Uterus (tissue), 4 donors: ENCODE measurements around the gene MCL1. TPM values are rescaled to one million over a fixed set of nuclear protein-coding genes. Genes with fewer than 3 reads are reported as not detected.

Source experiments
- DNase-seq, 2 donors: peaks; one replicate each; pipeline ENCODE4 v3.0.0-alpha.2; 2019 to 2020
- H3K27ac ChIP-seq, 2 donors: fragments of 200-600 bp; sonication (generic); 1 replicate in 1 of 2; 2 replicates in 1 of 2; pipeline ENCODE4 v1.5.1; 2016 to 2018
- H3K27me3 ChIP-seq, 2 donors: fragments of 200-600 bp; sonication (generic); one replicate each; pipeline ENCODE4 v1.5.1; 2018 to 2019; ENCODE audit warnings: control low read depth in 1 of 2
- H3K36me3 ChIP-seq, 2 donors: fragments of 200-600 bp; sonication (generic); one replicate each; pipeline ENCODE4 v1.5.1; 2019; ENCODE audit warnings: control low read depth in 1 of 2
- H3K4me1 ChIP-seq, 2 donors: fragments of 200-600 bp; sonication (generic); one replicate each; pipeline ENCODE4 v1.5.1; 2018 to 2019; ENCODE audit warnings: control low read depth in 1 of 2
- H3K4me3 ChIP-seq, 2 donors: fragments of 200-600 bp; sonication (generic); 1 replicate in 1 of 2; 2 replicates in 1 of 2; pipeline ENCODE4 v1.5.1; 2018 to 2019; ENCODE audit warnings: mild to moderate bottlenecking in 1 of 2
- H3K9me3 ChIP-seq, 2 donors: fragments of 200-600 bp; sonication (generic); one replicate each; pipeline ENCODE4 v1.5.1; 2019; ENCODE audit warnings: control low read depth in 1 of 2
- CTCF ChIP-seq, 4 experiments: fragments of 200-600 bp in 2 of 4; fragments of 450-650 bp in 2 of 4; sonication (generic) in 2 of 4; IDR thresholded peaks; one replicate each; pipeline ENCODE4 v1.5.1; 2016 to 2019; ENCODE audit warnings: antibody characterized with exemption in 4 of 4, mild to moderate bottlenecking in 2 of 4, moderate library complexity in 1 of 4
- POLR2A ChIP-seq, 2 donors: fragments of 450-650 bp; IDR thresholded peaks; one replicate each; pipeline ENCODE4 v1.6.1; 2016; ENCODE audit warnings: antibody characterized with exemption in 2 of 2, mild to moderate bottlenecking in 1 of 2, moderate library complexity in 1 of 2
- intact Hi-C: fragments of 100-400 bp; cut with DNase I; formaldehyde crosslinking; loops from one replicate; pipeline ENCODE4 v1.15.1; 2023; ENCODE audit warnings: low total_unique reads
- total RNA-seq, 4 donors: library from RNA; depleted of rRNA in 3 of 4; stranded (reverse); fragments of >200 nt in 3 of 4; gene quantifications; one replicate each; pipeline versions ENCODE4 v1.1.0 to v1.2.4, GENCODE V29; 2014 to 2023
- donor health status: DM: yes; HTN: yes; CAD: no.

MCL1 gene
- total RNA-seq, 4 donors from 2014 or later, result 125 to 266 (median 207) TPM

GRCh38 chr1:150551051-150551783, 28.2 kb downstream of the MCL1 start:
- DNase-seq, result no peak
- Histone ChIP-seq H3K9me3 (no peaks in the 10 kb centered on the region), H3K4me3 (no peak overlapping the region), H3K36me3 (no peaks in the 10 kb centered on the region), H3K27ac (peak overlapping the region; percentile 93 to 98), H3K4me1 (peaks cover 0 to 14% of the 10 kb centered on the region in 2 donors), H3K27me3 (no peaks in the 10 kb centered on the region)
- no peak for TF ChIP-seq POLR2A (IDR thresholded peaks at IDR 0.05)
- no peak for TF ChIP-seq CTCF (IDR thresholded peaks at IDR 0.05)
- intact Hi-C loops, result no loop called here

GRCh38 chr1:150550222-150551050, 29.0 kb downstream of the MCL1 start:
- H3K4me1 ChIP-seq, result peaks cover 0 to 14% of the 10 kb centered on the region in 2 donors
- peak overlapping the region; percentile 36 to 75 for H3K4me3 ChIP-seq
- no peaks in the 10 kb centered on the region for H3K36me3 ChIP-seq
- DNase-seq, result peak; percentile 72 to 82
- H3K27ac ChIP-seq, result peak overlapping the region; percentile 93 to 98
- no peaks in the 10 kb centered on the region for H3K9me3 ChIP-seq
- no peaks in the 10 kb centered on the region for H3K27me3 ChIP-seq
- intact Hi-C loops, result no loop called here
- TF ChIP-seq POLR2A (IDR thresholded peaks at IDR 0.05) (peak in 1 of 2 donors; percentile 13), CTCF (IDR thresholded peaks at IDR 0.05) (no peak)

- Histone ChIP-seq H3K27me3 (no peaks in the 10 kb centered on the region), H3K36me3 (no peaks in the 10 kb centered on the region), H3K9me3 (no peaks in the 10 kb centered on the region), H3K27ac (peak overlapping the region; percentile 93 to 98), H3K4me3 (peak overlapping the region; percentile 36 to 75), H3K4me1 (peaks cover 0 to 14% of the 10 kb centered on the region in 2 donors)
- intact Hi-C loops, result no loop called here
- DNase-seq, result peak; percentile 63
- TF ChIP-seq CTCF (IDR thresholded peaks at IDR 0.05), result no peak
- TF ChIP-seq POLR2A (IDR thresholded peaks at IDR 0.05), result no peak
Measured at GRCh38 chr1:150549496-150550221, 29.8 kb downstream of the MCL1 start.

- peak in 2 of 4 experiments; percentile 29 to 35 for TF ChIP-seq CTCF (IDR thresholded peaks at IDR 0.05)
- TF ChIP-seq POLR2A (IDR thresholded peaks at IDR 0.05), result peak in 1 of 2 donors; percentile 50
- H3K9me3 ChIP-seq, result no peaks in the 10 kb centered on the region
- H3K4me3 ChIP-seq, result peak within 1 kb of the TSS; percentile 36 to 75
- peaks cover 0 to 14% of the 10 kb centered on the region in 2 donors for H3K4me1 ChIP-seq
- no peaks in the 10 kb centered on the region for H3K36me3 ChIP-seq
- H3K27me3 ChIP-seq, result no peaks in the 10 kb centered on the region
- peak; percentile 57 to 79 for DNase-seq
- peak within 1 kb of the TSS; percentile 93 to 98 for H3K27ac ChIP-seq
- intact Hi-C loops, result no loop called here
Measured at GRCh38 chr1:150548632-150549495, 30.5 kb downstream of the MCL1 start, which contains the start of gene ADAMTSL4. Gene ADAMTSL4, plus strand, starts transcription at chr1:150549408. Its CDS starts 2,881 bp downstream, at chr1:150552289.
